Liver (tissue), 9 donors: ENCODE measurements around the gene CD55. TPM values are rescaled to one million over a fixed set of nuclear protein-coding genes. Genes with fewer than 3 reads are reported as not detected.

ENCODE experiments used
- DNase-seq: peaks from one replicate; pipeline ENCODE4 v3.0.0-alpha.2; 2017; ENCODE audit warnings: low spot score
- H3K27ac ChIP-seq, 2 donors: one replicate each; pipeline ENCODE4 v1.7.0; 2013; ENCODE audit warnings: inconsistent platforms in 2 of 2, low read length in 2 of 2, control low read depth in 1 of 2, low read depth in 1 of 2, mild to moderate bottlenecking in 1 of 2
- H3K27me3 ChIP-seq, 4 donors: one replicate each; pipeline versions ENCODE4 v1.6.1 to v1.7.0; 2013; ENCODE audit warnings: low read length in 3 of 4, inconsistent platforms in 1 of 4, mild to moderate bottlenecking in 1 of 4, moderate library complexity in 1 of 4; ENCODE audit not compliant: control insufficient read depth in 4 of 4, insufficient read depth in 4 of 4
- H3K36me3 ChIP-seq, 4 donors: one replicate each; pipeline versions ENCODE4 v1.6.1 to v1.7.0; 2013; ENCODE audit warnings: low read length in 3 of 4, mild to moderate bottlenecking in 3 of 4, low read depth in 1 of 4, moderate library complexity in 1 of 4; ENCODE audit not compliant: control insufficient read depth in 4 of 4, insufficient read depth in 3 of 4
- H3K4me1 ChIP-seq, 4 donors: one replicate each; pipeline versions ENCODE4 v1.6.1 to v1.7.0; 2013; ENCODE audit warnings: low read length in 3 of 4, mild to moderate bottlenecking in 3 of 4, moderate library complexity in 1 of 4; ENCODE audit not compliant: control insufficient read depth in 4 of 4, insufficient read depth in 4 of 4
- H3K4me3 ChIP-seq, 3 donors: one replicate each; pipeline versions ENCODE4 v1.6.1 to v1.7.0; 2013; ENCODE audit warnings: low read length in 3 of 3, control low read depth in 1 of 3, low read depth in 1 of 3, mild to moderate bottlenecking in 1 of 3
- H3K9ac ChIP-seq, 2 donors: one replicate each; pipeline ENCODE4 v1.7.0; 2013; ENCODE audit warnings: low read length in 2 of 2, mild to moderate bottlenecking in 2 of 2, moderate library complexity in 2 of 2, control low read depth in 1 of 2, low read depth in 1 of 2
- H3K9me3 ChIP-seq, 4 donors: one replicate each; pipeline versions ENCODE4 v1.6.1 to v1.7.0; 2013; ENCODE audit warnings: low read length in 3 of 4; ENCODE audit not compliant: control insufficient read depth in 4 of 4
- ATF3 ChIP-seq: IDR thresholded peaks from 2 replicates; pipeline ENCODE4 v1.6.1; 2016; ENCODE audit warnings: antibody characterized with exemption
- CTCF ChIP-seq: fragments of 150-350 bp; IDR thresholded peaks from 2 replicates; pipeline ENCODE4 v1.5.1; 2017; ENCODE audit warnings: improper control_type of control experiment, low read depth, low read length; ENCODE audit not compliant: missing input control
- EGR1 ChIP-seq, 2 donors: IDR thresholded peaks; 2 replicates each; pipeline ENCODE4 v1.6.1; 2016 to 2018; ENCODE audit warnings: antibody characterized with exemption in 2 of 2, low read depth in 2 of 2
- FOXA1 ChIP-seq: IDR thresholded peaks from 2 replicates; pipeline ENCODE4 v1.6.1; 2016; ENCODE audit warnings: antibody characterized with exemption
- FOXA2 ChIP-seq: IDR thresholded peaks from 2 replicates; pipeline ENCODE4 v1.6.1; 2016; ENCODE audit warnings: antibody characterized with exemption
- GABPA ChIP-seq, 2 donors: IDR thresholded peaks in 1 of 2; conservative IDR thresholded peaks in 1 of 2; 2 replicates each; pipeline ENCODE4 v1.6.1; 2016; ENCODE audit warnings: antibody characterized with exemption in 2 of 2, mild to moderate bottlenecking in 1 of 2, moderate library complexity in 1 of 2
- HNF4A ChIP-seq, 2 donors: conservative IDR thresholded peaks; 2 replicates each; pipeline ENCODE4 v1.6.1; 2016; ENCODE audit warnings: antibody characterized with exemption in 2 of 2, mild to moderate bottlenecking in 2 of 2
- HNF4G ChIP-seq: IDR thresholded peaks from 2 replicates; pipeline ENCODE4 v1.6.1; 2016; ENCODE audit warnings: antibody characterized with exemption
- JUND ChIP-seq, 2 donors: IDR thresholded peaks; 2 replicates each; pipeline ENCODE4 v1.6.1; 2016; ENCODE audit warnings: antibody characterized with exemption in 2 of 2
- MAX ChIP-seq: IDR thresholded peaks from 2 replicates; pipeline ENCODE4 v1.6.1; 2016; ENCODE audit warnings: antibody characterized with exemption
- NR2F2 ChIP-seq: IDR thresholded peaks from 2 replicates; pipeline ENCODE4 v1.6.1; 2016; ENCODE audit warnings: antibody characterized with exemption
- RAD21 ChIP-seq, 2 donors: IDR thresholded peaks; 2 replicates each; pipeline ENCODE4 v1.6.1; 2016; ENCODE audit warnings: antibody characterized with exemption in 2 of 2, mild to moderate bottlenecking in 2 of 2
- REST ChIP-seq: IDR thresholded peaks from 2 replicates; pipeline ENCODE4 v1.6.1; 2016; ENCODE audit warnings: antibody characterized with exemption, mild to moderate bottlenecking
- RXRA ChIP-seq, 2 donors: IDR thresholded peaks; 2 replicates each; pipeline ENCODE4 v1.6.1; 2017 to 2018; ENCODE audit warnings: antibody characterized with exemption in 2 of 2, mild to moderate bottlenecking in 1 of 2
- SP1 ChIP-seq: IDR thresholded peaks from 2 replicates; pipeline ENCODE4 v1.6.1; 2018; ENCODE audit warnings: antibody characterized with exemption, mild to moderate bottlenecking
- TAF1 ChIP-seq: conservative IDR thresholded peaks from 2 replicates; pipeline ENCODE4 v1.6.1; 2016; ENCODE audit warnings: antibody characterized with exemption, mild to moderate bottlenecking
- YY1 ChIP-seq: IDR thresholded peaks from 2 replicates; pipeline ENCODE4 v1.6.1; 2016; ENCODE audit warnings: antibody characterized with exemption, mild to moderate bottlenecking
- ZBTB33 ChIP-seq: IDR thresholded peaks from 2 replicates; pipeline ENCODE4 v1.6.1; 2016; ENCODE audit warnings: antibody characterized with exemption
- WGBS: extraction: QIAGEN DNeasy Blood & Tissue Kit; methylation state at CpG from one replicate; pipeline ENCODE4 v1.1.7; 2013; 5-methylcytosine and 5-hydroxymethylcytosine counted together
- polyA plus RNA-seq, 2 donors: library from polyadenylated mRNA; stranded (reverse) in 1 of 2; unstranded in 1 of 2; fragments of 200-250 nt in 1 of 2; fragments of >200 nt in 1 of 2; fragmentation: Nextera tagmentation in 1 of 2; extraction: Ambion mirVana in 1 of 2; gene quantifications; one replicate each; pipeline versions ENCODE4 v1.2.1 to v1.2.3, GENCODE V29; 2013 to 2015
- total RNA-seq, 2 donors: library from RNA; depleted of rRNA; stranded (reverse); fragments of >200 nt; gene quantifications; one replicate each; pipeline ENCODE4 v1.2.3, GENCODE V29; 2014
- donor health status: healthy.
- donor health status: healthy.
- donor health status: healthy.
- donor health status: healthy.
- donor health status: healthy.

CD55 gene
- total and polyA plus RNA-seq, 4 donors = 11.0 to 27.6 (median 12.6) TPM

GRCh38 chr1:207298636-207299398 lies 22.7 kb upstream of the CD55 start:
- DNase-seq = no peak
- TF ChIP-seq YY1 (no peak), HNF4A (conservative IDR thresholded peaks at IDR 0.05) (no peak), GABPA (IDR thresholded peaks at IDR 0.05 in 1 of 2, conservative IDR thresholded peaks at IDR 0.05 in 1 of 2) (no peak), TAF1 (no peak), CTCF (no peak), ZBTB33 (no peak), SP1 (no peak), RAD21 (IDR thresholded peaks at IDR 0.05) (no peak), REST (no peak), FOXA1 (no peak), RXRA (IDR thresholded peaks at IDR 0.05) (no peak), JUND (IDR thresholded peaks at IDR 0.05) (no peak), HNF4G (no peak), MAX (no peak), EGR1 (IDR thresholded peaks at IDR 0.05; ENCODE audit: low read depth in 2 of 2) (no peak), FOXA2 (no peak), NR2F2 (no peak), ATF3 (no peak)
- no peaks in the 10 kb centered on the region for H3K36me3 ChIP-seq
- peaks cover 0 to 11% (median 2%) of the 10 kb centered on the region in 4 donors for H3K4me1 ChIP-seq
- no peaks in the 10 kb centered on the region for H3K9me3 ChIP-seq
- no peak overlapping the region for H3K4me3 ChIP-seq
- H3K9ac ChIP-seq = no peak overlapping the region
- no peak overlapping the region for H3K27ac ChIP-seq
- WGBS = 44% methylated on average over 4 of the region's 4 CpGs
- H3K27me3 ChIP-seq = no peaks in the 10 kb centered on the region
